Breast epithelium (tissue), 3 donors: ENCODE measurements around the gene SYDE2.

Experiments
- CTCF ChIP-seq, 3 donors: fragments of 450-650 bp; IDR thresholded peaks; one replicate each; pipeline ENCODE4 v1.5.1; 2016 to 2017; ENCODE audit warnings: antibody characterized with exemption in 3 of 3, mild to moderate bottlenecking in 3 of 3, moderate library complexity in 3 of 3
- POLR2A ChIP-seq: fragments of 450-650 bp; IDR thresholded peaks from one replicate; pipeline ENCODE4 v1.6.1; 2016; ENCODE audit warnings: antibody characterized with exemption, mild to moderate bottlenecking, moderate library complexity

- TF ChIP-seq CTCF (IDR thresholded peaks at IDR 0.05) (no peak), POLR2A (no peak)
Measured at GRCh38 chr1:85132078-85132720, 68.6 kb downstream of the SYDE2 start.
